Measurements from ENCODE around the gene DNAJB4. TPM values are rescaled to one million over a fixed set of nuclear protein-coding genes. Genes with fewer than 3 reads are reported as not detected.

Gene DNAJB4
- total and polyA plus RNA-seq, 2 experiments from 2014 or later = 12.4 to 12.9 TPM

DNA sequence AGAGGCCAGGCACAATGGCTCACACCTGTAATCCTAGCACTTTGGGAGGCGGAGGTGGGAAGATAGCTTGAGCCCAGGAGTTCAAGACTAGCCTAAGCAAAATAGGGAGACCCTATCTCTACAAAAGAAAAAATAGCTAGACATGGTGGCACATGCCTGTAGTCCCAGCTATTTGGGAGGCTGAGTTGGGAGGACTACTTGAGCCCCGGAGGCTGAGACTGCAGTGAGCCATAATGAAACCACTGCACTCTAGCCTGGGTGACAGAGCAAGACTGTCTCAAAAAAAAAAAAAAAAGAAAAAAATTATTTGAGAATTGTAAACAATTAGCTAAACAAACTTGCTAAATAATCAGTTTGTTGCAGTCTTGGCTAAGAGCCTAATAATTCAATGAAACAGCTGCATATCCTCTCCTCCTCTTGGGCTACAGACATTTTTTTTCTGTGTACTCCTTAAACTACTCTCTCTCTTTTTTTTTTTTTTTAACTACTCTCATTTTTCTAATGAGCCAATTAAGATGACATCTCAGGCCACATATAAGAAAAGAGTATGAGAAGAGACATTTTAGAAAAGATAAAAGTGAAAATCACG lies 10.5 kb upstream of the DNAJB4 start (continued):
- TF ChIP-seq, protein P1, sequence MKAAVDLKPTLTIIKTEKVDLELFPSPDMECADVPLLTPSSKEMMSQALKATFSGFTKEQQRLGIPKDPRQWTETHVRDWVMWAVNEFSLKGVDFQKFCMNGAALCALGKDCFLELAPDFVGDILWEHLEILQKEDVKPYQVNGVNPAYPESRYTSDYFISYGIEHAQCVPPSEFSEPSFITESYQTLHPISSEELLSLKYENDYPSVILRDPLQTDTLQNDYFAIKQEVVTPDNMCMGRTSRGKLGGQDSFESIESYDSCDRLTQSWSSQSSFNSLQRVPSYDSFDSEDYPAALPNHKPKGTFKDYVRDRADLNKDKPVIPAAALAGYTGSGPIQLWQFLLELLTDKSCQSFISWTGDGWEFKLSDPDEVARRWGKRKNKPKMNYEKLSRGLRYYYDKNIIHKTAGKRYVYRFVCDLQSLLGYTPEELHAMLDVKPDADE (IDR thresholded peaks at IDR 0.05) = no peak
- no peak for TF ChIP-seq JUNB (IDR thresholded peaks at IDR 0.05; ENCODE audit: unreplicated experiment)

DNA sequence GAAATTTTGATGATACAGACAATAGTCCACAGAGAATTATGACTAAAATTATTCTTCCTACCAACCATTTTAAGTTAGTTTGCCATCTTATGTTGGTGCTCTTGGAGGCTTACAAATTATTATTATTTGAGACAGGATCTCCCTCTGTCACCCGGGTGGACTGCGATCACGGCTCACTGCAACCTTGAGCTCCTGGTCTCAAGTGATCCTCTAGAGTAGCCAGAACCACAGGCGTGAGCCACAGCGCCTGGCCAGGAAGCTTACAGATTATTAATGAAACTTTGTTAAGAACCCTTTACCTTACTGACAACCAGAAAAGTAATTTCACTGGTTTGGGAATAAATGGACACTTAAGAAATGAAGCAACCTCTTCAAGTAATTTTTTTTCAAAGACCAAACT lies 8.0 kb upstream of the DNAJB4 start:
- ATAC-seq (no peak), DNase-seq (ENCODE audit: low spot score) (no peak)
- Histone ChIP-seq H3K27ac (ENCODE audit: low read depth) (no peak overlapping the region; the same call in 1 of the 2 replicates), H2AFZ (no peak overlapping the region), H3K36me3 (ENCODE audit: insufficient read depth) (peaks cover 4% of the 10 kb centered on the region; the same call in 1 of the 2 replicates), H3K9me2 (ENCODE audit: insufficient read depth) (no peaks in the 10 kb centered on the region), H3K4me3 (no peak overlapping the region), H3F3A (replicated peaks; ENCODE audit: low read depth) (no peaks in the 10 kb centered on the region), H3K79me2 (replicated peaks; ENCODE audit: insufficient read depth) (peaks cover 22% of the 10 kb centered on the region; the same call in 1 of the 2 replicates), H3K27me3 (ENCODE audit: insufficient read depth) (no peaks in the 10 kb centered on the region), H3K4me1 (ENCODE audit: insufficient read depth) (no peaks in the 10 kb centered on the region), H4K20me1 (replicated peaks; ENCODE audit: insufficient read depth) (0 out of 2 replicates have a peak, but pooled peaks cover 4% of the 10 kb centered on the region), H3K4me2 (no peak overlapping the region)
- no peak overlapping the region for H3K27ac Mint-ChIP-seq
- no peaks in the 10 kb centered on the region for H3K4me1 Mint-ChIP-seq
- H3K36me3 Mint-ChIP-seq (ENCODE audit: low read depth) = peaks cover 3% of the 10 kb centered on the region; the same call in 1 of the 3 replicates
- TF ChIP-seq NANOG (IDR thresholded peaks at IDR 0.05; ENCODE audit: borderline replicate concordance) (no peak), POLR2AphosphoS5 (IDR thresholded peaks at IDR 0.05; ENCODE audit: low read depth) (no peak), JUNB (IDR thresholded peaks at IDR 0.05; ENCODE audit: unreplicated experiment) (no peak), EZH2 (IDR thresholded peaks at IDR 0.05; ENCODE audit: low read depth, unreplicated experiment) (no peak), CREB1 (CRISPR knock-in tag; IDR thresholded peaks at IDR 0.05; ENCODE audit: low read depth) (no peak), STAT1 (IDR thresholded peaks at IDR 0.05; ENCODE audit: unreplicated experiment) (no peak)
- TF ChIP-seq, protein P2, sequence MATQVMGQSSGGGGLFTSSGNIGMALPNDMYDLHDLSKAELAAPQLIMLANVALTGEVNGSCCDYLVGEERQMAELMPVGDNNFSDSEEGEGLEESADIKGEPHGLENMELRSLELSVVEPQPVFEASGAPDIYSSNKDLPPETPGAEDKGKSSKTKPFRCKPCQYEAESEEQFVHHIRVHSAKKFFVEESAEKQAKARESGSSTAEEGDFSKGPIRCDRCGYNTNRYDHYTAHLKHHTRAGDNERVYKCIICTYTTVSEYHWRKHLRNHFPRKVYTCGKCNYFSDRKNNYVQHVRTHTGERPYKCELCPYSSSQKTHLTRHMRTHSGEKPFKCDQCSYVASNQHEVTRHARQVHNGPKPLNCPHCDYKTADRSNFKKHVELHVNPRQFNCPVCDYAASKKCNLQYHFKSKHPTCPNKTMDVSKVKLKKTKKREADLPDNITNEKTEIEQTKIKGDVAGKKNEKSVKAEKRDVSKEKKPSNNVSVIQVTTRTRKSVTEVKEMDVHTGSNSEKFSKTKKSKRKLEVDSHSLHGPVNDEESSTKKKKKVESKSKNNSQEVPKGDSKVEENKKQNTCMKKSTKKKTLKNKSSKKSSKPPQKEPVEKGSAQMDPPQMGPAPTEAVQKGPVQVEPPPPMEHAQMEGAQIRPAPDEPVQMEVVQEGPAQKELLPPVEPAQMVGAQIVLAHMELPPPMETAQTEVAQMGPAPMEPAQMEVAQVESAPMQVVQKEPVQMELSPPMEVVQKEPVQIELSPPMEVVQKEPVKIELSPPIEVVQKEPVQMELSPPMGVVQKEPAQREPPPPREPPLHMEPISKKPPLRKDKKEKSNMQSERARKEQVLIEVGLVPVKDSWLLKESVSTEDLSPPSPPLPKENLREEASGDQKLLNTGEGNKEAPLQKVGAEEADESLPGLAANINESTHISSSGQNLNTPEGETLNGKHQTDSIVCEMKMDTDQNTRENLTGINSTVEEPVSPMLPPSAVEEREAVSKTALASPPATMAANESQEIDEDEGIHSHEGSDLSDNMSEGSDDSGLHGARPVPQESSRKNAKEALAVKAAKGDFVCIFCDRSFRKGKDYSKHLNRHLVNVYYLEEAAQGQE (IDR thresholded peaks at IDR 0.05; ENCODE audit: unreplicated experiment) = no peak
- TF ChIP-seq, protein P3, sequence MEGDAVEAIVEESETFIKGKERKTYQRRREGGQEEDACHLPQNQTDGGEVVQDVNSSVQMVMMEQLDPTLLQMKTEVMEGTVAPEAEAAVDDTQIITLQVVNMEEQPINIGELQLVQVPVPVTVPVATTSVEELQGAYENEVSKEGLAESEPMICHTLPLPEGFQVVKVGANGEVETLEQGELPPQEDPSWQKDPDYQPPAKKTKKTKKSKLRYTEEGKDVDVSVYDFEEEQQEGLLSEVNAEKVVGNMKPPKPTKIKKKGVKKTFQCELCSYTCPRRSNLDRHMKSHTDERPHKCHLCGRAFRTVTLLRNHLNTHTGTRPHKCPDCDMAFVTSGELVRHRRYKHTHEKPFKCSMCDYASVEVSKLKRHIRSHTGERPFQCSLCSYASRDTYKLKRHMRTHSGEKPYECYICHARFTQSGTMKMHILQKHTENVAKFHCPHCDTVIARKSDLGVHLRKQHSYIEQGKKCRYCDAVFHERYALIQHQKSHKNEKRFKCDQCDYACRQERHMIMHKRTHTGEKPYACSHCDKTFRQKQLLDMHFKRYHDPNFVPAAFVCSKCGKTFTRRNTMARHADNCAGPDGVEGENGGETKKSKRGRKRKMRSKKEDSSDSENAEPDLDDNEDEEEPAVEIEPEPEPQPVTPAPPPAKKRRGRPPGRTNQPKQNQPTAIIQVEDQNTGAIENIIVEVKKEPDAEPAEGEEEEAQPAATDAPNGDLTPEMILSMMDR (conservative IDR thresholded peaks at IDR 0.05; ENCODE audit: low read depth in 2 of 2) = no peak
- TF ChIP-seq, protein P1 (IDR thresholded peaks at IDR 0.05) = no peak
- TF ChIP-seq, protein P4, sequence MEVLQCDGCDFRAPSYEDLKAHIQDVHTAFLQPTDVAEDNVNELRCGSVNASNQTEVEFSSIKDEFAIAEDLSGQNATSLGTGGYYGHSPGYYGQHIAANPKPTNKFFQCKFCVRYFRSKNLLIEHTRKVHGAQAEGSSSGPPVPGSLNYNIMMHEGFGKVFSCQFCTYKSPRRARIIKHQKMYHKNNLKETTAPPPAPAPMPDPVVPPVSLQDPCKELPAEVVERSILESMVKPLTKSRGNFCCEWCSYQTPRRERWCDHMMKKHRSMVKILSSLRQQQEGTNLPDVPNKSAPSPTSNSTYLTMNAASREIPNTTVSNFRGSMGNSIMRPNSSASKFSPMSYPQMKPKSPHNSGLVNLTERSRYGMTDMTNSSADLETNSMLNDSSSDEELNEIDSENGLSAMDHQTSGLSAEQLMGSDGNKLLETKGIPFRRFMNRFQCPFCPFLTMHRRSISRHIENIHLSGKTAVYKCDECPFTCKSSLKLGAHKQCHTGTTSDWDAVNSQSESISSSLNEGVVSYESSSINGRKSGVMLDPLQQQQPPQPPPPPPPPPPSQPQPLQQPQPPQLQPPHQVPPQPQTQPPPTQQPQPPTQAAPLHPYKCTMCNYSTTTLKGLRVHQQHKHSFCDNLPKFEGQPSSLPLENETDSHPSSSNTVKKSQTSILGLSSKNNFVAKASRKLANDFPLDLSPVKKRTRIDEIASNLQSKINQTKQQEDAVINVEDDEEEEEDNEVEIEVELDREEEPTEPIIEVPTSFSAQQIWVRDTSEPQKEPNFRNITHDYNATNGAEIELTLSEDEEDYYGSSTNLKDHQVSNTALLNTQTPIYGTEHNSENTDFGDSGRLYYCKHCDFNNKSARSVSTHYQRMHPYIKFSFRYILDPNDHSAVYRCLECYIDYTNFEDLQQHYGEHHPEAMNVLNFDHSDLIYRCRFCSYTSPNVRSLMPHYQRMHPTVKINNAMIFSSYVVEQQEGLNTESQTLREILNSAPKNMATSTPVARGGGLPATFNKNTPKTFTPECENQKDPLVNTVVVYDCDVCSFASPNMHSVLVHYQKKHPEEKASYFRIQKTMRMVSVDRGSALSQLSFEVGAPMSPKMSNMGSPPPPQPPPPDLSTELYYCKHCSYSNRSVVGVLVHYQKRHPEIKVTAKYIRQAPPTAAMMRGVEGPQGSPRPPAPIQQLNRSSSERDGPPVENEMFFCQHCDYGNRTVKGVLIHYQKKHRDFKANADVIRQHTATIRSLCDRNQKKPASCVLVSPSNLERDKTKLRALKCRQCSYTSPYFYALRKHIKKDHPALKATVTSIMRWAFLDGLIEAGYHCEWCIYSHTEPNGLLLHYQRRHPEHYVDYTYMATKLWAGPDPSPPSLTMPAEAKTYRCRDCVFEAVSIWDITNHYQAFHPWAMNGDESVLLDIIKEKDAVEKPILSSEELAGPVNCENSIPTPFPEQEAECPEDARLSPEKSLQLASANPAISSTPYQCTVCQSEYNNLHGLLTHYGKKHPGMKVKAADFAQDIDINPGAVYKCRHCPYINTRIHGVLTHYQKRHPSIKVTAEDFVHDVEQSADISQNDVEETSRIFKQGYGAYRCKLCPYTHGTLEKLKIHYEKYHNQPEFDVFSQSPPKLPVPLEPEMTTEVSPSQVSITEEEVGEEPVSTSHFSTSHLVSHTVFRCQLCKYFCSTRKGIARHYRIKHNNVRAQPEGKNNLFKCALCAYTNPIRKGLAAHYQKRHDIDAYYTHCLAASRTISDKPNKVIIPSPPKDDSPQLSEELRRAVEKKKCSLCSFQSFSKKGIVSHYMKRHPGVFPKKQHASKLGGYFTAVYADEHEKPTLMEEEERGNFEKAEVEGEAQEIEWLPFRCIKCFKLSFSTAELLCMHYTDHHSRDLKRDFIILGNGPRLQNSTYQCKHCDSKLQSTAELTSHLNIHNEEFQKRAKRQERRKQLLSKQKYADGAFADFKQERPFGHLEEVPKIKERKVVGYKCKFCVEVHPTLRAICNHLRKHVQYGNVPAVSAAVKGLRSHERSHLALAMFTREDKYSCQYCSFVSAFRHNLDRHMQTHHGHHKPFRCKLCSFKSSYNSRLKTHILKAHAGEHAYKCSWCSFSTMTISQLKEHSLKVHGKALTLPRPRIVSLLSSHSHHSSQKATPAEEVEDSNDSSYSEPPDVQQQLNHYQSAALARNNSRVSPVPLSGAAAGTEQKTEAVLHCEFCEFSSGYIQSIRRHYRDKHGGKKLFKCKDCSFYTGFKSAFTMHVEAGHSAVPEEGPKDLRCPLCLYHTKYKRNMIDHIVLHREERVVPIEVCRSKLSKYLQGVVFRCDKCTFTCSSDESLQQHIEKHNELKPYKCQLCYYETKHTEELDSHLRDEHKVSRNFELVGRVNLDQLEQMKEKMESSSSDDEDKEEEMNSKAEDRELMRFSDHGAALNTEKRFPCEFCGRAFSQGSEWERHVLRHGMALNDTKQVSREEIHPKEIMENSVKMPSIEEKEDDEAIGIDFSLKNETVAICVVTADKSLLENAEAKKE (CRISPR knock-in tag; IDR thresholded peaks at IDR 0.05) = no peak
- H3K9me3 Mint-ChIP-seq = no peaks in the 10 kb centered on the region
- no peak overlapping the region for H3K4me3 Mint-ChIP-seq
- H3K27me3 Mint-ChIP-seq (ENCODE audit: insufficient read depth, low read depth, poor library complexity) = no peaks in the 10 kb centered on the region

Data from GM23338 (cell line).